Melanocyte of skin (primary cell): Measurements from ENCODE around the gene SSBP1. TPM values are rescaled to one million over a fixed set of nuclear protein-coding genes. Genes with fewer than 3 reads are reported as not detected.

Source experiments
- small RNA-seq, 2 donors: library from RNA; depleted of rRNA; stranded (forward); fragments of <200 nt; gene quantifications; one replicate each; pipeline ENCODE3, GENCODE V24; 2012
- total RNA-seq, 2 donors: library from RNA; depleted of rRNA; stranded (reverse); fragments of >200 nt; gene quantifications; 2 replicates each; pipeline ENCODE4 v1.2.3, GENCODE V29; 2012

The SSBP1 gene
- 100 to 1,000 TPM in 1 of 2 donors, 10 to 100 TPM in 1; 74.0 to 126 TPM for total RNA-seq

GRCh38 chr7:141737836-141738591 is at the start of gene SSBP1:
TSS of gene SSBP1 (plus strand) at chr7:141738358. CDS start at chr7:141739167, 809 bp downstream.

GRCh38 chr7:141702047-141702567 is 36.1 kb upstream of the SSBP1 start, which contains the start of gene DENND11:
TSS of gene DENND11 (minus strand) at chr7:141702166. CDS start at chr7:141702153, 13 bp downstream.

GRCh38 chr7:141708351-141708750 is 29.8 kb upstream of the SSBP1 start, which contains the start of gene WEE2:
TSS of gene WEE2 (plus strand) at chr7:141708353. CDS start at chr7:141708759, 406 bp downstream.

GRCh38 chr7:141763797-141764196 is 25.6 kb downstream of the SSBP1 start, which contains the start of gene TAS2R3:
TSS of gene TAS2R3 (plus strand) at chr7:141764097. CDS start at chr7:141764159, 62 bp downstream.

GRCh38 chr7:141776374-141776773 is 38.2 kb downstream of the SSBP1 start, which contains the start of gene TAS2R4:
TSS of gene TAS2R4 (plus strand) at chr7:141776674. CDS start at chr7:141778489, 1,815 bp downstream.

GRCh38 chr7:141789917-141790316 is 51.8 kb downstream of the SSBP1 start, which contains the start of gene TAS2R5:
TSS of gene TAS2R5 (plus strand) at chr7:141790217. CDS start at chr7:141790362, 145 bp downstream.

Small RNAs within 50 kb of the gene (small RNA-seq; reads per million reads assigned to genes)
- gene RNU1-82P: 0 reads per million in 2 donors

Other genes with a start within 250 kb of the SSBP1 start
- 10 to 100 TPM; 42.0 to 48.9 TPM for gene AGK, start 186.9 kb upstream of the SSBP1 start, total RNA-seq
- 1 to 10 TPM; 4.5 to 6.3 TPM for gene DENND11, start 36.2 kb upstream of the SSBP1 start, total RNA-seq
- gene WEE2, start 30.0 kb upstream of the SSBP1 start, total RNA-seq: not detected
- 1 to 10 TPM in 1 of 2 donors, under 1 TPM in 1; 1.00 to 2.1 TPM for gene TAS2R3, start 25.7 kb downstream of the SSBP1 start, total RNA-seq
- 1 to 10 TPM in 1 of 2 donors, under 1 TPM in 1; 1.00 to 1.4 TPM for gene TAS2R4, start 38.3 kb downstream of the SSBP1 start, total RNA-seq
- 1 to 10 TPM in 1 of 2 donors, under 1 TPM in 1; 1.00 to 1.0 TPM for gene TAS2R5, start 51.9 kb downstream of the SSBP1 start, total RNA-seq
- not detected for gene PRSS37, start 103.1 kb downstream of the SSBP1 start, total RNA-seq
- gene OR9A4, start 178.0 kb downstream of the SSBP1 start, total RNA-seq: not detected
- gene CLEC5A, start 208.6 kb downstream of the SSBP1 start, total RNA-seq: not detected
- not detected for gene TAS2R38, start 235.4 kb downstream of the SSBP1 start, total RNA-seq